HEK293 (cell line): ENCODE data around the gene BEST2.
A peak's percentile ranks its signal among the peaks of the same experiment; 100 is the strongest.

Experiments
- ATF2 ChIP-seq: fragments of 450-650 bp; formaldehyde crosslinking; IDR thresholded peaks from 2 replicates; pipeline ENCODE4 v1.5.1; 2016; ENCODE audit warnings: missing biosample characterization, missing genetic modification characterization, low read depth
- GLI2 ChIP-seq: fragments of 450-650 bp; formaldehyde crosslinking; IDR thresholded peaks from 2 replicates; pipeline ENCODE4; 2017; ENCODE audit warnings: missing biosample characterization, missing genetic modification characterization, low read depth, borderline replicate concordance
- GLIS2 ChIP-seq: fragments of 450-650 bp; formaldehyde crosslinking; IDR thresholded peaks from 2 replicates; pipeline ENCODE4 v1.5.1; 2016; ENCODE audit warnings: missing biosample characterization, missing genetic modification characterization
- IKZF3 ChIP-seq: fragments of 450-650 bp; IDR thresholded peaks from 2 replicates; pipeline ENCODE4 v1.5.0; 2018; ENCODE audit warnings: missing biosample characterization, mild to moderate bottlenecking, missing genetic modification characterization, moderate library complexity
- PRDM1 ChIP-seq: fragments of 450-650 bp; formaldehyde crosslinking; IDR thresholded peaks from 2 replicates; pipeline ENCODE4; 2016; ENCODE audit warnings: missing biosample characterization, missing genetic modification characterization
- REPIN1 ChIP-seq: fragments of 450-650 bp; formaldehyde crosslinking; IDR thresholded peaks from 2 replicates; pipeline ENCODE4 v1.5.1; 2017; ENCODE audit warnings: missing biosample characterization, missing genetic modification characterization, low read depth
- SP2 ChIP-seq: fragments of 450-650 bp; formaldehyde crosslinking; IDR thresholded peaks from 2 replicates; pipeline ENCODE4 v1.5.1; 2016; ENCODE audit warnings: missing biosample characterization, missing genetic modification characterization
- SP3 ChIP-seq: fragments of 450-650 bp; formaldehyde crosslinking; IDR thresholded peaks from 2 replicates; pipeline ENCODE4 v1.5.1; 2016; ENCODE audit warnings: missing biosample characterization, missing genetic modification characterization
- TRIM28 ChIP-seq: IDR thresholded peaks from 2 replicates; pipeline ENCODE4 v1.6.1; 2011; ENCODE audit warnings: low read length, control low read depth, borderline replicate concordance
- ZBTB21 ChIP-seq: fragments of 450-650 bp; formaldehyde crosslinking; IDR thresholded peaks from 2 replicates; pipeline ENCODE4 v1.5.1; 2017; ENCODE audit warnings: missing biosample characterization, missing genetic modification characterization
- ZBTB26 ChIP-seq: fragments of 450-650 bp; formaldehyde crosslinking; optimal IDR thresholded peaks from 2 replicates; pipeline ENCODE3; 2016; ENCODE audit warnings: missing biosample characterization, mild to moderate bottlenecking, missing genetic modification characterization
- ZFP69B ChIP-seq: fragments of 450-650 bp; formaldehyde crosslinking; IDR thresholded peaks from 2 replicates; pipeline ENCODE4 v1.5.1; 2016; ENCODE audit warnings: missing biosample characterization, missing genetic modification characterization
- ZIC2 ChIP-seq: fragments of 450-650 bp; formaldehyde crosslinking; IDR thresholded peaks from 2 replicates; pipeline ENCODE4 v1.5.1; 2016; ENCODE audit warnings: missing biosample characterization, missing genetic modification characterization
- ZNF112 ChIP-seq: fragments of 450-650 bp; formaldehyde crosslinking; IDR thresholded peaks from 2 replicates; pipeline ENCODE4 v1.5.0; 2017; ENCODE audit warnings: missing biosample characterization, missing genetic modification characterization
- ZNF114 ChIP-seq: fragments of 450-650 bp; formaldehyde crosslinking; IDR thresholded peaks from 2 replicates; pipeline ENCODE4 v1.5.0; 2017; ENCODE audit warnings: missing biosample characterization, missing genetic modification characterization
- ZNF148 ChIP-seq: fragments of 450-650 bp; formaldehyde crosslinking; IDR thresholded peaks from 2 replicates; pipeline ENCODE4 v1.5.0; 2017; ENCODE audit warnings: missing biosample characterization, missing genetic modification characterization, borderline replicate concordance
- ZNF19 ChIP-seq: fragments of 450-650 bp; formaldehyde crosslinking; IDR thresholded peaks from 2 replicates; pipeline ENCODE4; 2016; ENCODE audit warnings: missing biosample characterization, missing genetic modification characterization, low read depth
- ZNF311 ChIP-seq: fragments of 450-650 bp; formaldehyde crosslinking; IDR thresholded peaks from 2 replicates; pipeline ENCODE4 v1.5.1; 2017; ENCODE audit warnings: missing biosample characterization, missing genetic modification characterization, borderline replicate concordance
- ZNF366 ChIP-seq: fragments of 450-650 bp; formaldehyde crosslinking; conservative IDR thresholded peaks from 2 replicates; pipeline ENCODE4 v1.5.1; 2016; ENCODE audit warnings: missing biosample characterization, missing genetic modification characterization
- ZNF391 ChIP-seq: fragments of 450-650 bp; formaldehyde crosslinking; IDR thresholded peaks from 2 replicates; pipeline ENCODE4 v1.5.1; 2016; ENCODE audit warnings: low read depth, missing biosample characterization, missing genetic modification characterization, borderline replicate concordance
- ZNF416 ChIP-seq: fragments of 450-650 bp; formaldehyde crosslinking; IDR thresholded peaks from 2 replicates; pipeline ENCODE4 v1.5.1; 2016; ENCODE audit warnings: missing biosample characterization, missing genetic modification characterization
- ZNF549 ChIP-seq: fragments of 450-650 bp; IDR thresholded peaks from 2 replicates; pipeline ENCODE4 v1.5.1; 2018; ENCODE audit warnings: missing biosample characterization, missing genetic modification characterization, mild to moderate bottlenecking, inconsistent platforms, moderate library complexity
- ZNF596 ChIP-seq: fragments of 450-650 bp; IDR thresholded peaks from 2 replicates; pipeline ENCODE4 v1.5.0; 2018; ENCODE audit warnings: missing biosample characterization, mild to moderate bottlenecking, missing genetic modification characterization, moderate library complexity
- ZNF610 ChIP-seq: fragments of 450-650 bp; formaldehyde crosslinking; IDR thresholded peaks from 2 replicates; pipeline ENCODE4 v1.5.1; 2016; ENCODE audit warnings: missing biosample characterization, missing genetic modification characterization, borderline replicate concordance
- ZNF639 ChIP-seq: fragments of 450-650 bp; formaldehyde crosslinking; IDR thresholded peaks from 2 replicates; pipeline ENCODE4 v1.5.1; 2016; ENCODE audit warnings: missing biosample characterization, missing genetic modification characterization
- ZNF645 ChIP-seq: fragments of 450-650 bp; formaldehyde crosslinking; IDR thresholded peaks from 2 replicates; pipeline ENCODE4; 2016; ENCODE audit warnings: missing biosample characterization, missing genetic modification characterization
- ZNF692 ChIP-seq: fragments of 450-650 bp; formaldehyde crosslinking; IDR thresholded peaks from 2 replicates; pipeline ENCODE4 v1.5.1; 2016; ENCODE audit warnings: missing biosample characterization, missing genetic modification characterization
- ZSCAN16 ChIP-seq: fragments of 450-650 bp; formaldehyde crosslinking; IDR thresholded peaks from 2 replicates; pipeline ENCODE4 v1.5.1; 2016; ENCODE audit warnings: missing biosample characterization, missing genetic modification characterization

The BEST2 gene

GRCh38 chr19:12788682-12789097 lies 37.1 kb downstream of the BEST2 start (continued):
- TF ChIP-seq ZBTB26 (peak; percentile 34), ZNF596 (tag by site-specific recombination) (no peak), ATF2 (tag by site-specific recombination) (no peak), ZSCAN16 (tag by site-specific recombination) (no peak), ZNF148 (tag by site-specific recombination) (no peak), ZFP69B (tag by site-specific recombination) (no peak), ZNF19 (tag by site-specific recombination) (no peak), ZNF639 (tag by site-specific recombination) (no peak), ZNF114 (tag by site-specific recombination) (no peak), ZNF692 (tag by site-specific recombination) (peak; percentile 81), ZNF391 (tag by site-specific recombination) (peak; percentile 49; the same call in 1 of the 2 replicates), SP3 (tag by site-specific recombination) (0 out of 2 replicates have a peak, but pooled peaks have one; percentile 9), IKZF3 (tag by site-specific recombination) (peak; percentile 57; the same call in 1 of the 2 replicates), ZNF366 (tag by site-specific recombination) (peak; percentile 83), ZNF416 (tag by site-specific recombination) (no peak), TRIM28 (no peak), ZNF645 (tag by site-specific recombination) (no peak), PRDM1 (tag by site-specific recombination) (no peak), SP2 (0 out of 2 replicates have a peak, but pooled peaks have one; percentile 28), ZIC2 (peak; percentile 93), ZNF311 (no peak), GLI2 (tag by site-specific recombination) (no peak), REPIN1 (tag by site-specific recombination) (no peak), ZNF549 (tag by site-specific recombination) (no peak), ZNF112 (tag by site-specific recombination) (no peak), ZNF610 (tag by site-specific recombination) (no peak), ZBTB21 (tag by site-specific recombination) (no peak; the same call in 1 of the 2 replicates), GLIS2 (peak; percentile 75)
